GM12878 (cell line): Measurements from ENCODE around the gene CUEDC1. TPM values are rescaled to one million over a fixed set of nuclear protein-coding genes. Genes with fewer than 3 reads are reported as not detected.

ENCODE experiments used
- ATAC-seq: fragments of 200-7000 bp; cut with Tn5 transposase; 3 replicates; pipeline ENCODE4 v1.9.1; 2020; ENCODE audit warnings: mild to moderate bottlenecking, moderate library complexity
- BruUV-seq: library from RNA; stranded (reverse); fragments of 400-500 nt; replicated peaks from 2 replicates; lab custom pipeline; 2021; lab: Mats Ljungman, UMichigan
- CTCF ChIA-PET: fragments of 300-600 bp; sonication (Branson Sonifier 250); formaldehyde crosslinking; extraction: SDS; loops from one replicate; lab custom pipeline; 2021; ENCODE audit warnings: inconsistent platforms; lab: Yijun Ruan, JAX
- POLR2A ChIA-PET: fragments of 350-600 bp; formaldehyde crosslinking; extraction: SDS; loops from one replicate; lab custom pipeline; 2021; ENCODE audit warnings: inconsistent platforms; lab: Charles Lee
- RAD21 ChIA-PET: fragments of 300-600 bp; sonication (Branson Sonifier 250); formaldehyde crosslinking; loops from one replicate; lab custom pipeline; 2023; ENCODE audit warnings: antibody characterized with exemption; ENCODE audit not compliant: unreplicated experiment; lab: Charles Lee
- SMC1A ChIA-PET: fragments of 300-600 bp; sonication (Branson Sonifier 250); formaldehyde crosslinking; loops from one replicate; lab custom pipeline; 2023; ENCODE audit not compliant: unreplicated experiment, uncharacterized antibody; lab: Charles Lee
- DNase-seq: peaks from one replicate; pipeline ENCODE4 v3.0.0-alpha.2; 2011; ENCODE audit warnings: low read depth, low spot score
- FAIRE-seq: peaks from 3 replicates; lab custom pipeline; 2011; peaks lifted over from hg19 to GRCh38; lab: Jason Lieb, UNC
- H2AFZ ChIP-seq: 2 replicates; pipeline ENCODE4 v1.6.0; 2011; ENCODE audit warnings: low read depth, low read length, control low read depth; ENCODE audit not compliant: control insufficient read depth
- H3K27ac ChIP-seq: 2 replicates; pipeline ENCODE4 v1.5.1; 2011; ENCODE audit warnings: control low read depth; ENCODE audit not compliant: control insufficient read depth, insufficient read depth
- H3K27me3 ChIP-seq, 2 experiments: replicated peaks in 1 of 2; 2 replicates each; pipeline versions ENCODE4 v1.6.0 to v1.6.1; 2011; ENCODE audit warnings: low read length in 1 of 2; ENCODE audit not compliant: control insufficient read depth in 2 of 2, insufficient read depth in 2 of 2
- H3K36me3 ChIP-seq, 2 experiments: 2 replicates each; pipeline ENCODE4 v1.5.1; 2011; ENCODE audit warnings: low read length in 1 of 2; ENCODE audit not compliant: control insufficient read depth in 2 of 2, insufficient read depth in 2 of 2
- H3K4me1 ChIP-seq: 2 replicates; pipeline ENCODE4 v1.6.1; 2011; ENCODE audit warnings: mild to moderate bottlenecking, low read length, moderate library complexity, mixed read lengths; ENCODE audit not compliant: control insufficient read depth, insufficient read depth
- H3K4me2 ChIP-seq: 2 replicates; pipeline ENCODE4 v1.6.0; 2011; ENCODE audit warnings: control low read depth; ENCODE audit not compliant: control insufficient read depth, insufficient read depth
- H3K4me3 ChIP-seq: fragments of 200-600 bp; sonication (generic); 2 replicates; pipeline ENCODE4 v1.5.1; 2016
- H3K79me2 ChIP-seq: 2 replicates; pipeline ENCODE4 v1.6.0; 2011; ENCODE audit warnings: low read length; ENCODE audit not compliant: control insufficient read depth, insufficient read depth
- H3K9ac ChIP-seq: 2 replicates; pipeline ENCODE4 v1.8.0; 2011; ENCODE audit warnings: low read length, control low read depth, mixed read lengths; ENCODE audit not compliant: control insufficient read depth, insufficient read depth
- H3K9me3 ChIP-seq: replicated peaks from 3 replicates; pipeline ENCODE4 v1.5.1; 2011; ENCODE audit warnings: mild to moderate bottlenecking, low read length; ENCODE audit not compliant: control insufficient read depth, insufficient read depth
- H4K20me1 ChIP-seq: 2 replicates; pipeline ENCODE4 v1.6.0; 2011; ENCODE audit not compliant: control insufficient read depth, insufficient read depth
- ATF7 ChIP-seq: fragments of 450-650 bp; IDR thresholded peaks from 2 replicates; pipeline ENCODE4 v1.6.1; 2016; ENCODE audit warnings: low read depth, mild to moderate bottlenecking
- CBFB ChIP-seq: IDR thresholded peaks from 2 replicates; pipeline ENCODE4 v1.6.1; 2016; ENCODE audit warnings: antibody characterized with exemption, low read depth
- CBX3 ChIP-seq: fragments of 200-600 bp; sonication (generic); IDR thresholded peaks from 2 replicates; pipeline ENCODE4 v1.6.1; 2016; ENCODE audit warnings: low read depth, borderline replicate concordance
- DPF2 ChIP-seq: fragments of 450-650 bp; IDR thresholded peaks from 2 replicates; pipeline ENCODE4 v1.6.1; 2017; ENCODE audit warnings: mild to moderate bottlenecking
- EGR1 ChIP-seq, 2 experiments: IDR thresholded peaks; 1 replicate in 1 of 2; 2 replicates in 1 of 2; pipeline ENCODE4 v1.6.1; 2011 to 2012; ENCODE audit warnings: low read depth in 2 of 2, low read length in 2 of 2, borderline replicate concordance in 1 of 2, mild to moderate bottlenecking in 1 of 2, moderate library complexity in 1 of 2
- FOS ChIP-seq: IDR thresholded peaks from 3 replicates; pipeline ENCODE4 v1.6.1; 2011; ENCODE audit warnings: borderline replicate concordance; ENCODE audit not compliant: insufficient read length; ENCODE audit errors: extremely low read depth
- JUNB ChIP-seq: IDR thresholded peaks from 2 replicates; pipeline ENCODE4 v1.6.1; 2016; ENCODE audit warnings: antibody characterized with exemption, mild to moderate bottlenecking
- NFXL1 ChIP-seq: fragments of 450-650 bp; IDR thresholded peaks from 2 replicates; pipeline ENCODE4 v1.6.1; 2017; ENCODE audit warnings: antibody characterized with exemption, mild to moderate bottlenecking, borderline replicate concordance
- RAD21 ChIP-seq: IDR thresholded peaks from 2 replicates; pipeline ENCODE4 v1.6.1; 2011; ENCODE audit warnings: mild to moderate bottlenecking, low read depth, low read length, moderate library complexity; ENCODE audit not compliant: insufficient read depth
- SIX5 ChIP-seq: IDR thresholded peaks from 2 replicates; pipeline ENCODE4 v1.6.1; 2011; ENCODE audit warnings: mild to moderate bottlenecking, low read depth, low read length, moderate library complexity; ENCODE audit not compliant: severe bottlenecking
- YY1 ChIP-seq: IDR thresholded peaks from 2 replicates; pipeline ENCODE4 v1.6.1; 2011; ENCODE audit warnings: low read depth, mild to moderate bottlenecking, low read length
- WGBS: methylation state at CpG from one replicate; pipeline ENCODE4 v1.1.6; 2016; ENCODE audit warnings: low lambda C conversion rate; ENCODE audit not compliant: insufficient replicate concordance, insufficient coverage; ENCODE audit errors: missing lambda C conversion rate; 5-methylcytosine and 5-hydroxymethylcytosine counted together
- in situ Hi-C: fragments of 300-500 bp; cut with MboI; formaldehyde crosslinking; loops from 9 replicates; pipeline ENCODE4 v1.14.3; 2018; ENCODE audit warnings: mixed read lengths
- intact Hi-C: fragments of 100-400 bp; cut with micrococcal nuclease; formaldehyde crosslinking; loops from one replicate; pipeline ENCODE4 v1.14.2; 2022; ENCODE audit not compliant: unreplicated experiment
- polyA plus RNA-seq, 11 experiments: library from polyadenylated mRNA; depleted of rRNA in 4 of 11; unstranded in 6 of 11; stranded (reverse) in 5 of 11; fragments of >200 nt; fragmentation: Nextera tagmentation in 4 of 11; fragmentation: Illumina TruSeq in 1 of 11; extraction: Ambion mirVana in 4 of 11; extraction: Trizol in 1 of 11; gene quantifications; 1 replicate in 1 of 11; 2 replicates in 10 of 11; pipeline versions ENCODE4 v1.2.1 to v1.2.3, GENCODE V29; 2011 to 2016; ENCODE audit warnings: inconsistent platforms in 2 of 11, missing spikeins in 2 of 11, low read depth in 1 of 11
- total RNA-seq, 4 experiments: library from RNA; depleted of rRNA in 3 of 4; stranded (reverse); fragments of >200 nt in 3 of 4; fragmentation: Illumina TruSeq in 1 of 4; extraction: Trizol in 1 of 4; gene quantifications; 2 replicates each; pipeline versions ENCODE4 v1.2.1 to v1.2.3, GENCODE V29; 2013 to 2021
- TF ChIP-seq, protein P1 (sequence below): fragments of 450-650 bp; IDR thresholded peaks from 2 replicates; pipeline ENCODE4 v1.6.1; 2017; ENCODE audit warnings: low read depth, mild to moderate bottlenecking, moderate library complexity

CUEDC1 gene
- total and polyA plus RNA-seq, 10 of the 15 experiments (the other 5 are each of a cell fraction or from before 2014, with no cell fraction given): 0.24 to 7.4 (median 1.8) TPM

DNA sequence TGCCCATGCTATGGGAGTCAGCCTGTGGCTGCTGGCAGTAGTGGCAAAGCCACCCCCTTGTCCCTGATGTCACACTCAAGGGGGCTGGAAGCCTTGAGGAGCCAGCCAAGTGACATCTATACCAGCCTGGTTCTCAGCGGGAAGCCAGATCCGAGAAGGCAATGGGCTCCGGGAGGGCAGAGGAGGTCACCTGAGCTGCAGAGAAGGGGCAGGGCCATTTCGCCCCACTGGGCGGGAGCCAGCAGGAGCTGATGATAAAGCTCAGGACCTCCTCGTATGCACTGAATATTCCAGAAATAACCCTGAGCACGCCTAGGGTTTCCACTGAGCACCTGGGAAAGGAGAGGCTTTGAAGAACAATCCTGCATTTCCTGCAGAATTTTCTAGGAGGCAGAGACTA is 124.3 kb downstream of the CUEDC1 start:
- H4K20me1 ChIP-seq: no peaks in the 10 kb centered on the region
- H2AFZ ChIP-seq: no peak overlapping the region
- H3K9me3 ChIP-seq: no peaks in the 10 kb centered on the region
- no peaks in the 10 kb centered on the region for H3K27me3 ChIP-seq
- ChIA-PET CTCF (interaction anchor here (0.6 to 6.4 kb wide), 4 partner anchors 14 to 209 kb away, joined by 3 to 55 read pairs (median 4); no protein-coding TSS in a partner anchor), POLR2A (no interaction called here), RAD21 (no interaction called here)
- BruUV-seq: no TSS peak
- no peak overlapping the region for H3K4me3 ChIP-seq
- no peaks in the 10 kb centered on the region for H3K79me2 ChIP-seq
- WGBS: 70% methylated on average over 7 of the region's 7 CpGs
- in situ Hi-C loops: no loop called here
- no peaks in the 10 kb centered on the region for H3K36me3 ChIP-seq
- H3K9ac ChIP-seq: no peak overlapping the region
- TF ChIP-seq CBX3: no peak
- TF ChIP-seq YY1: no peak
- TF ChIP-seq FOS: no peak
- TF ChIP-seq JUNB: no peak
- TF ChIP-seq RAD21: no peak
- TF ChIP-seq, protein P1, sequence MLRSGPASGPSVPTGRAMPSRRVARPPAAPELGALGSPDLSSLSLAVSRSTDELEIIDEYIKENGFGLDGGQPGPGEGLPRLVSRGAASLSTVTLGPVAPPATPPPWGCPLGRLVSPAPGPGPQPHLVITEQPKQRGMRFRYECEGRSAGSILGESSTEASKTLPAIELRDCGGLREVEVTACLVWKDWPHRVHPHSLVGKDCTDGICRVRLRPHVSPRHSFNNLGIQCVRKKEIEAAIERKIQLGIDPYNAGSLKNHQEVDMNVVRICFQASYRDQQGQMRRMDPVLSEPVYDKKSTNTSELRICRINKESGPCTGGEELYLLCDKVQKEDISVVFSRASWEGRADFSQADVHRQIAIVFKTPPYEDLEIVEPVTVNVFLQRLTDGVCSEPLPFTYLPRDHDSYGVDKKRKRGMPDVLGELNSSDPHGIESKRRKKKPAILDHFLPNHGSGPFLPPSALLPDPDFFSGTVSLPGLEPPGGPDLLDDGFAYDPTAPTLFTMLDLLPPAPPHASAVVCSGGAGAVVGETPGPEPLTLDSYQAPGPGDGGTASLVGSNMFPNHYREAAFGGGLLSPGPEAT: no peak
- no peak for TF ChIP-seq CBFB
- TF ChIP-seq EGR1 (IDR thresholded peaks at IDR 0.05; ENCODE audit: borderline replicate concordance in 1 of 2, low read depth in 2 of 2, low read length in 2 of 2): no peak
- TF ChIP-seq SIX5: no peak
- TF ChIP-seq NFXL1: no peak
- TF ChIP-seq DPF2: no peak
- TF ChIP-seq ATF7: no peak
- TF ChIP-seq, all 136 proteins: peak for 0
- ATAC-seq (no peak), FAIRE-seq (no peak), DNase-seq (no peak)
- SMC1A ChIA-PET: no interaction called here
- intact Hi-C loops: loop anchor here (5.0 kb wide), 1 partner anchor 699 kb away; no protein-coding TSS in a partner anchor
- Histone ChIP-seq H3K4me2 (no peak overlapping the region), H3K27ac (no peak overlapping the region), H3K4me1 (peaks cover 5% of the 10 kb centered on the region; the same call in 1 of the 2 replicates)
